ENCODE data around the gene TCF12.

The TCF12 gene

DNA sequence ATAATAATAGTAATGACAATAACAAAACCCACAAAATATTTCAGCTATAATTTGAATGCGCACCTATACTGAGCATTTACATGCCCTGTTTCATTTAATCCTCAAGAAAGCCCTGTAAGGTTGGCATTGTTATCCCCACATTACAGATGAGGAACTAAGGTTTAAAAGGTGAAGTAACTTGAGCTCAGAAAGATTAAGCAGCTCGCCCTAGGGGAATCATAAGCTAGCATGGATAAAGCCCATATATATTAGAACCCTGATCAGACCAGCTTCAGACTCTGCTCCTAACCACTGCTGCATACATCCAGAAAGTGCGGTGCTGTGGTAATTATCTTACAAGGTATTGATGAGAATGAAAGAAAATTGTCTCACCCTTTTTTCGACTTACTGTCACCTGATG lies 316.7 kb downstream of the TCF12 start:
- TF ChIP-seq, protein P1, sequence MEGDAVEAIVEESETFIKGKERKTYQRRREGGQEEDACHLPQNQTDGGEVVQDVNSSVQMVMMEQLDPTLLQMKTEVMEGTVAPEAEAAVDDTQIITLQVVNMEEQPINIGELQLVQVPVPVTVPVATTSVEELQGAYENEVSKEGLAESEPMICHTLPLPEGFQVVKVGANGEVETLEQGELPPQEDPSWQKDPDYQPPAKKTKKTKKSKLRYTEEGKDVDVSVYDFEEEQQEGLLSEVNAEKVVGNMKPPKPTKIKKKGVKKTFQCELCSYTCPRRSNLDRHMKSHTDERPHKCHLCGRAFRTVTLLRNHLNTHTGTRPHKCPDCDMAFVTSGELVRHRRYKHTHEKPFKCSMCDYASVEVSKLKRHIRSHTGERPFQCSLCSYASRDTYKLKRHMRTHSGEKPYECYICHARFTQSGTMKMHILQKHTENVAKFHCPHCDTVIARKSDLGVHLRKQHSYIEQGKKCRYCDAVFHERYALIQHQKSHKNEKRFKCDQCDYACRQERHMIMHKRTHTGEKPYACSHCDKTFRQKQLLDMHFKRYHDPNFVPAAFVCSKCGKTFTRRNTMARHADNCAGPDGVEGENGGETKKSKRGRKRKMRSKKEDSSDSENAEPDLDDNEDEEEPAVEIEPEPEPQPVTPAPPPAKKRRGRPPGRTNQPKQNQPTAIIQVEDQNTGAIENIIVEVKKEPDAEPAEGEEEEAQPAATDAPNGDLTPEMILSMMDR (IDR thresholded peaks at IDR 0.05; ENCODE audit: low read depth, low read length, missing control alignments): no peak
- no peak overlapping the region for H3K4me3 ChIP-seq (ENCODE audit: low read depth, low read length)
- DNase-seq (ENCODE audit: low read depth): no peak
- in situ Hi-C loops (cut with HindIII; ENCODE audit: low sequenced_read_pairs): no loop called here

DNA sequence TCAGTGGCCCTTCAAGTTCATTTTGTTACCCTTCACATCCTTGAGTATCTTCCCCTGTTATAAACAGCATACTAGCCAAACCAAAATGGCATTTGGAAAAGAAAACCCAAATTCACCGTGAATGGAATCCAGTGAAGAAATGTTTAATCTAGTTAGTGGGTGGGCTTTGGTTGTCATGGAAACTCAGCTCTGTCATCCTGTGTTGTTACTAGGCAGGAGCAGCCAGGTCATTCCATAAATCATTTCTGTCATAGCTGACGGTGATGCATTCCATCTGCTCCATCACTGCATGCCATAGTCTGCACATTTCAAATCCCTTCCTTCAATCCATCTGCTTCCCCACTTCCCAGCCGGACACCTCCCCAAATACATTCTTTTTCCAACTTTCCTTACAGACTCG lies 317.4 kb downstream of the TCF12 start:
- TF ChIP-seq, protein P1 (IDR thresholded peaks at IDR 0.05; ENCODE audit: low read depth, low read length, missing control alignments): no peak
- peak; percentile 84 for DNase-seq (ENCODE audit: low read depth)
- no peak overlapping the region for H3K4me3 ChIP-seq (ENCODE audit: low read depth, low read length)
- in situ Hi-C loops (cut with HindIII; ENCODE audit: low sequenced_read_pairs): no loop called here

DNA sequence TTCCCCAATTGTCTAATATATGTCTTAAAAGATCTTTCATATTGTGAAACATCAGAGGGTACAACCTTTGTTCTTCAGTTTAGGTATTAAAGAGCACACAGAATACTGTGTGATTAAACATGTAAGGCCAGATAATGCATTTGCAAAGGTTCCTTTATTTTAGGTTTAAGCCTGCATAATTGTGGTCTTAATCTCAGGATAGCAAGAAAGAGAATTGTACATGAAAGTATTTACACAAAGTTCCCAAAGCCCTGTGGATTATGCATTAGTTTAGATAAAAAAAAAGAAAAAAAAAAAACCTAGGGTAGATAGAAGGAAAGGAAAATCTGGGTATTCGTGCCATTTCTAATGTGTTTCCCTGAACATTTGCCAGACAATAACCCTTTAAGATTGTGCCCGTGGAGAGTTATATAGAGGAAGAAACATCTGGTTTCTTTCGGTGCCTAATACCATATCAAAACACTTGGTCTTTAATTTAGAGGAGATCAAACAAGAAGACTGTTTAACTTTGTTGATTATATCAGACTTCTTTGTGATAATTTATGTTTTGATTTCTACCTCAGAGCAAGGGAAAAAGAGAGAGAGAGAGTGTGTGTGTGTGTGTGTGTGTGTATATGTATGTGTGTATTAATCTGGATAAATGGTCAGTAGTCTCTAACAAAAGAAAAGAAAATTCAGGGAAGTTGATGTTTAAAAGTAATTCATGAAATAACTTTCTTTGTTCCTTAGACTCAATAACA lies 318.3 kb downstream of the TCF12 start:
- no peak overlapping the region for H3K4me3 ChIP-seq (ENCODE audit: low read depth, low read length)
- TF ChIP-seq, protein P1 (IDR thresholded peaks at IDR 0.05; ENCODE audit: low read depth, low read length, missing control alignments): no peak

DNA sequence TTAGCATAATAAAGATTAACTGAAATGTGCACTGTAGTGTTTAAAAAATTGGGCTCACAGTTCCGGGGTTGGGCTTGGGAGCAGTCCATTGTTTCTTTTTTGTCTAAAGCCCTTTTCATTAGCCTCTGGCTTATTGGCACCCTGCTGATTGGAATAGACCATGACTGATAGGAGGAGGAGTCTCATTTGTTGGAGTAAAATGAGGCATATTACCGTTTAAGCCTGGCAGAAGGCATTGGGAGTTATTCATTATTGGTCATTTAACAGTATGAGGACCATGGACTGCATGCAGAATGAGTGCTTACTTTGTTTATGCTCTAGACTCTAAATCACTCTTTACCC lies 318.8 kb downstream of the TCF12 start:
- TF ChIP-seq, protein P1 (IDR thresholded peaks at IDR 0.05; ENCODE audit: low read depth, low read length, missing control alignments): no peak
- H3K4me3 ChIP-seq (ENCODE audit: low read depth, low read length): no peak overlapping the region
- no peak for DNase-seq (ENCODE audit: low read depth)
- in situ Hi-C loops (cut with HindIII; ENCODE audit: low sequenced_read_pairs): no loop called here

More for the DNA sequence above, 318.3 kb downstream of the TCF12 start:
- in situ Hi-C loops (cut with HindIII; ENCODE audit: low sequenced_read_pairs): no loop called here
- DNase-seq (ENCODE audit: low read depth): no peak

DNA sequence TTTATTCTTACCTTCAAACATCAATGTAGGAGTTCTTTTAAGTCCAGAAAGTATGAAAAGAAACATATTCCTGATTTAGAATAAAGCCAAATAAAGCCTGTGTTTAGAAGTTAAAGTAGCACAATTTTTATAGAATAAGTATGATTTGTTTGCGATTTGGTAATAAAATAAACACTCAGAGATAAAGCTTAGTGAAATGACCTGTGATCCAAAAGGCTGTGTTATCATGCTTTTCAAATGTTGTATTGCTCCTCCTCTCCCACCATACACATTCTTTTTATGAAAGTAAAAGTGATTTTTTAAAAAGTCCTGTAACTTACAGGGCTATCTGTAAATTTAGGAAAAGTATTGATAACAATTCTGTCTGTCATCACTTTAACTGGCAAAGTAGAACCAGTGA lies 319.2 kb downstream of the TCF12 start:
- no peak for DNase-seq (ENCODE audit: low read depth)
- no peak overlapping the region for H3K4me3 ChIP-seq (ENCODE audit: low read depth, low read length)
- TF ChIP-seq, protein P1 (IDR thresholded peaks at IDR 0.05; ENCODE audit: low read depth, low read length, missing control alignments): no peak
- in situ Hi-C loops (cut with HindIII; ENCODE audit: low sequenced_read_pairs): no loop called here

DNA sequence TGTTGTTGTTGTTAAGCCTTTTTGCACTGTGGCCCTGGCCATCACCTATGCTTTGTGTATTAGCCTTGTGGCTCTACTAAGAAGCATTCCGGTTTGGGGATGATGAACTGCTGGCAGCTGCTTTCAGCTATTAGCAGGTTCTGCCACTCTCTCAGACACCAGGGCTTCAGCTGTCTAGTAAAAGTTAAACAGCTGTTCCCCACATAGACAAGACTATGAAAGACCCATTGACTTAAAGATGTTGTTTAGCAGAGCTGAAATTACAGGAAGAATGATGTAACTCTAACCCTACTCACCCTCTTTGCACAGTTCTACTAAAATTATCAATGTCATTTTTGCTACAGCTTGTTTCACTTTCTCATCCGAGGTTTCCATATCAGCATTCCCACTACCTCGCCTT lies 326.7 kb downstream of the TCF12 start:
- no peak overlapping the region for H3K4me3 ChIP-seq (ENCODE audit: low read depth, low read length)
- DNase-seq (ENCODE audit: low read depth): no peak
- in situ Hi-C loops (cut with HindIII; ENCODE audit: low sequenced_read_pairs): no loop called here
- TF ChIP-seq, protein P1 (IDR thresholded peaks at IDR 0.05; ENCODE audit: low read depth, low read length, missing control alignments): no peak

Data from astrocyte of the cerebellum (primary cell).